NCI-H2196 treated with DMSO at 0.1 percent for 48 hours (cell line): ENCODE data around the gene MANSC4.
A peak's percentile ranks its signal among the peaks of the same experiment; 100 is the strongest.

Experiments used
- DNase-seq: peaks from one replicate; lab custom pipeline; 2025; ENCODE audit not compliant: unreplicated experiment; lab: John Stamatoyannopoulos, UW

MANSC4 gene

DNA sequence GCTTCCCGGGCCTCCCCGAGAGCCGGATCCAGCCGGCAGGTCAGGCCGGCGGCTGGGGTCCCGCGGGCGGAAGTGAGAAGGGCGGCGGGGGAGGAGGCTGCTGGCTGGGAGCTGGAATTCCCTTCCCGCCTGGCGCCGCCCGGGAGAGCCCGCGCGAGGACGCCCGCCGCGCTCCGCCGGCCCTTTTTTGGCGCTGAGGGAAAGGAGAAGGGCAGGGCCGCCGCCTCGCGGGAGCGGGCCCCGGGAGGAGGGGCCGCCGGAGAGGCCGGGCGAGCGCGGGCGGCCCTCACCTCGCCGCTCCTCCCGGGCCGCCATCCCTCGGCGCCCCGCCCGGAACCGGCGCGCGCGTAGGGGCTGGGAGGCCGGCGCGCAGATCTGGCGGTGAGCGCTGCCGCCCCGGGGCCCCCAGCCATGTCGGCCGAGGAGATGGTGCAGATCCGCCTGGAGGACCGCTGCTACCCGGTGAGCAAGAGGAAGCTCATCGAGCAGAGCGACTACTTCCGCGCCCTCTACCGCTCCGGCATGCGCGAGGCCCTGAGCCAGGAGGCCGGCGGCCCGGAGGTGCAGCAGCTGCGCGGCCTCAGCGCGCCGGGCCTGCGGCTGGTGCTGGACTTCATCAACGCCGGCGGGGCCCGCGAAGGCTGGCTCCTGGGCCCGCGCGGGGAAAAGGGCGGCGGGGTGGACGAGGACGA lies at the start of gene MANSC4, which contains the start of gene KLHL42:
TSS of gene MANSC4 (minus strand) at position 317 of the 692 bp plus-strand sequence. CDS start 8,960 bp downstream, outside the sequence.
TSS of gene KLHL42 (plus strand) at position 314 of the 692 bp plus-strand sequence. CDS start at position 412, 98 bp downstream.
- peak; percentile 84 for DNase-seq

DNA sequence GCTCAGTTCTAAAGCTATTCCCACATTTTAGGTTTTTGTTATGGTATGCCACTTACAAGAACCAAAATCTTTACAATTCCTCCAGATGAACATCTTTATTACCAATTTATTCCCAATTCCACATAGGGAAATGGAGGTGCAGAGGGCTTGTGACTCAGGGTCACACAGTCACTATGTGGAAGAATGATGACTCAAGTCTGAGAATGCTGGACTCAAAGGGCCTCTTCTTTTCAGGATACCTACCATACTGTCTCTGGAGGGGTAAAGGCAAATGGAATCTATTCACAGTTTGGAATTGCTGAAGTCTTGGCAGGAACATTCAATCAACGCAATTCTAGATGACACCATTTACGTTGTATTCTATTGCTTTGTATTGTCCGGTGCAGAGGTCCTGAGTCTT lies 48.2 kb upstream of the MANSC4 start:
- no peak for DNase-seq

DNA sequence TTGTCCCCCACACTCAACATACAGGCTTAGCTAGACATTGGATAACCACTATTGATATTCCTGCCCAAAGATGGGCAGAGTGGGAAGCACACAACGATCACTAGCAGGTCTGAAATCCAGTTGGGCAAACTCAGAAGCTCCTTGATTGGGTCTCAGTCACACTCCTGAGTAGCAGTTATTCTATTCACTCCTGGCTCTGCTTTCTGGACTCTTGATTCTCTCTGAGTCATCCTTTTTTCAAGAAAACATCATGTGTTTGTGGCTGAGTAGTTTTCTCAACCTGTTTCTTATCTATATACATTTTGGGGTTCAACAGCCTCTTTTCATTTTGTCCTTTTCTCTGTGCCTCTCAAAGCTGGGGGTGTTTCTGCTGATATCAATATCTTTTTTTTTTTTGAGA lies 46.0 kb upstream of the MANSC4 start:
- DNase-seq = no peak

DNA sequence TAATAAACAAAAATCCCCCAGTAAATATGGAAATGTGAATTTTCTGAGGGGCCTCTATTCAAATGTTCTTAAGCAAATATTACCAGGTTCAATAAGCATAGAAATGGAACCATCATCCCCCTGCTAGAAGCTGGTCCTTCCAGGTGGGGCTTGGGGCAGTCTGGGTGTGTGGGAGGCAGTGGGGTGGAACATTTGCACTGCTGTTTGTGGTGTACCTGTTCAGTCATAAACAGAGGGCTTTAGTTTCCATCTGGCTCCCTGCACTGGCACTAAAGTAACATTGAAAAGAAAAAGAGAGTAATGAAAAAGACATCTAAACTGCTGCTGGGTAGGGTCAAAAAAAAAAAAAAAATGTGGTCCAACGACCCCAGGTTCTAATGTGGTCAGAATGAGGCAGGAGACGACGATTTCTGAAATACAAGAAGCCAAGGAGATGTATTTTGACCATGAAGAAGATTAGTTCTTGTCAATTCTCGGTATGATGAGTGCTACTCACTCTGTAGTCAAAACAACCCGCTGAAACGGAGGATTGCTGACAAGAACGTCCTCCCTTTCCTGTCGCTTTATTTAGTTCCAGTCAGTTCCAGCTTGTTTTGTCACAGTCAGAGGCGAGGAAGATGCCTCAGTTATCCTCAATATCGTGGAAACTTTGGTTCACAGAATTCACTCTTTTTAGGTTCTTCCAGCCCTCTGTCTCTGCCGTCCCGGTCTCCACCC lies 44.2 kb upstream of the MANSC4 start:
- no peak for DNase-seq

DNA sequence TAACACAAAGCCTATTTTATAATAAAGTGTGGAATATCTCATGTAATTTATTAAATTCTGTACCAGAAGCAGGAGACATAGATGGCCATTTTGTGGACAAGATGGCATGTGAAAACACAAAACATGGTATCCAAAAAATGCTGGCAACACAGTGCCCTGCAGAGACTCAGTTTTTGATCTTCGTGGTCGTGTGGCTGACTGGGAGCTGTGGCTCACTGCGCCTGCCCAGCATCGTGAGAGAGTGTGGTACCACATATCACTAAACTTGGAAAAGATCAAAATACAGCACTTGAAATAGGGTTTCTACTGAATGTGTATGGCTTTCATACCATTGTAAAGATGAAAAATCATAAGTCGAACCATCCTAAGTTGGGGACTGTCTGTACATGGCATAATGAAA lies 43.0 kb upstream of the MANSC4 start:
- DNase-seq = no peak

DNA sequence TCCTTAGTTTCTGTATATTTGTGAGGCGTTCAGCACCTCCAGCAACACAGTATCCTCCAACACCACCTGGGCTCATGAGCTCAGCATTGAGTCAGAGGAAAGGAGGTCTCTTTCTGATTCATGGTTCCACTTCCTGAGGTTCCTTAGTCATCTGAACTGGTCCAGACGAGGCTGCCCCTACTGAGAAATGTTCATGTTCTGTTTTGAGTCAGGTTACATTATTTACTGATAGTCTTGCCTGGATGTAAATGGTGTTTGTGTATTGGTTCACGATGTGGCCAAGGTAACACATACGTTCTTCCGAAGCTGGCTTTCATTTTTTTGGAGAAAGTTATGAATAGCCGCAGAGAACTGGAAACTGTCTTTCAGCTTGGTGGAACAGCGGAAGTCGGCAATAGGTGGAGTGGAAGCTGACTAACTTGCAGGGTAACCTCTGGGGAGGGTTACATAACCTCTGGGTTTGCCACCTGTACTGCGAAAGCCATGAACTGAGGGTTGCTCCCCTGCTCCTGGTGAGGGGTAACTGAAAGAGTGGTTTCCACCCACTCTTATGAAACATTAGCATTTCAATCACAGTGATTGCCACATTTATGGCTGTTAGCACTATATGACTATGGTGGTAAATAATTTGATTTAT lies 42.2 kb upstream of the MANSC4 start:
- DNase-seq = no peak

DNA sequence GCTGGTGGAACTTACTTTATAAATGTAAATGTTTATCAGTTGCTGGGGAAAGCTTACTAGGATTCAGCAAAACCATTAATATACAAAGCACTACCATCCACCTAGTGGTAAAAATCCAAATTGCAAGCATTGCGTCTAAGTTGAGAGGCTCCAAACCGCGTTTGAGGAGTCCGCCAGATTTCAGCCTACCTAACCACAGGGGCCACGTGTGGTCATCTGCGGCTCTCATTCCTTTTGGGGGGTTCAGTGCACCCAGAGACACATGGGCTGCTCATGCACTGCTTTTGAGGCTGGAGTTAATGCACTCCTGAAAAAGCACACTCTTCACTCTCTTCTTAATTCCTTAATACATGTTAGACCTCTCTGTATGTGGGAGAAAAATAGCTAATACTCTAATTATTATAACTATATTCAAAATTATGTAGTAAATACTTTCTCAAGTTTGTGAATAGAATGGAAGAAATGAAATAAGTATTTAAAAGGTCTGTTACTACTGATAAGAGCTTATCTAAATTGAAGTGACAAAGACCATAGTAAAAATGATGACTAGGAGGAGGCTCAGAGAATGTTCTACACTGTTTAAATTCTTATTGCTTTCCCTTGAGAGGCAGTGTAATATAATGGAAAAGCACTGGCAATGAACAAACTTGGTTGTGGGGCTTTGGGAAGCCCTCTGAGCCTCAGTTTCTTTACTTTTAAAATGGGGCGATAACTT lies 41.4 kb upstream of the MANSC4 start:
- DNase-seq = peak; percentile 39

DNA sequence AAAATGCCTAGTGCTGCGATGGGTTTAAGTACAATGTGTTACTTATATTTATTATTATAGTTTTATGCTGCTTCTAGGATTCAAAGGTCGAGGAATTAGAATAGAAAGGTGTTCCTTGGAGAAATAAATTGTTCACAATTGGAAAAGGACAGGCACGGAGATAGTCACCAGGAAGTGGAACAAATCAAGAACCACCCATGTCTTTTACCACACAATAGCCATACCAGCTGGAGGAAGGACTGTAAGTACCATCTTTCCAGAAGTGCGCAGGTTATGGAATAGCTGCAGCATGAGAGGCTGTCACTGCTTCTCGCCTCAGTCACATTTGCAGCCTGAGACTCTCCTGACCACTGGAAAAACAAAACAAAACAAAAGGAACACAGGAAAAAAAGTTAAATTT lies 40.5 kb upstream of the MANSC4 start:
- no peak for DNase-seq

DNA sequence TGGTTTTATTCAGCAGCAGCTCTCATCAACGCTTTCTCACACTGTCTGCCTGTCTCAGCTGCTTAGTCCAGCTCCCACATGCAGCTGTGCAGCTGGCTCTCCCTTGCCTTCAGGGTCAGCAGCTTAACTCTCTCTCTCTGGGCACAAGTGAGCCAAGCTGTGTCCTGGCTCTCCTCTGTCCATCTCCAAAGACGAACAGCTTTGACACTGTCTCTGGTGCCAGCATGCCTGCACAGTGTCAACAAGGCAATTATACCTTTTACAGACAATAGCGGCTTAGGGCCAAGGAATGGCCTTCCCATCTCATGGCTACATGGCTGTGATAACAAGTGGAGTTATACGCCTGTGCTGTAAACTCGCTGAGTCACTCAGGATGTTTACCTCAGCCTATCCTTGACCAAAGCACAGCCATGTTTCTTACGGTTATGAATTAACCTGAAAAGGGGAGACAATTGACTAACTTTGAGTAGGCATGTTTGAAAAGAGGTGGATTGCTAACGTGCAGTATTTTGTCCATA lies 38.4 kb upstream of the MANSC4 start:
- DNase-seq = no peak

DNA sequence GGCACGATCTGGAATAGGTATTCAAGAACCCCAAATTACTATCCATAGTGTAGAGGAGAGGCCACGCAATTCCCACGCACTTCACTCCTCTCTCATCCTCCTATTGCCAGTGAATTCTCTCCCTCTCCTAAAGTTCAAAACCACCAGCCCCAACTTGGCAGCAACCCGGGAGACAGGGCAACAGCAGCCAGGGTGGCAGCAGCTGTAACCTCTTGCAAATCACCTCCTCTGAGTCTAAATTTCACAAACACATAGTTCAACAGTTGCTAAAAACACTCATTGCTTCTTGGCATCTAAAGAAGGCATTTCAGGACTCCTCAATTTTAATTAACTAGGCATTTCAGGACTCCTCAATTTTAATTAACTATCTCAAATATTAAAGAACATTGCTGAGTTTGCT lies 37.7 kb upstream of the MANSC4 start:
- no peak for DNase-seq

DNA sequence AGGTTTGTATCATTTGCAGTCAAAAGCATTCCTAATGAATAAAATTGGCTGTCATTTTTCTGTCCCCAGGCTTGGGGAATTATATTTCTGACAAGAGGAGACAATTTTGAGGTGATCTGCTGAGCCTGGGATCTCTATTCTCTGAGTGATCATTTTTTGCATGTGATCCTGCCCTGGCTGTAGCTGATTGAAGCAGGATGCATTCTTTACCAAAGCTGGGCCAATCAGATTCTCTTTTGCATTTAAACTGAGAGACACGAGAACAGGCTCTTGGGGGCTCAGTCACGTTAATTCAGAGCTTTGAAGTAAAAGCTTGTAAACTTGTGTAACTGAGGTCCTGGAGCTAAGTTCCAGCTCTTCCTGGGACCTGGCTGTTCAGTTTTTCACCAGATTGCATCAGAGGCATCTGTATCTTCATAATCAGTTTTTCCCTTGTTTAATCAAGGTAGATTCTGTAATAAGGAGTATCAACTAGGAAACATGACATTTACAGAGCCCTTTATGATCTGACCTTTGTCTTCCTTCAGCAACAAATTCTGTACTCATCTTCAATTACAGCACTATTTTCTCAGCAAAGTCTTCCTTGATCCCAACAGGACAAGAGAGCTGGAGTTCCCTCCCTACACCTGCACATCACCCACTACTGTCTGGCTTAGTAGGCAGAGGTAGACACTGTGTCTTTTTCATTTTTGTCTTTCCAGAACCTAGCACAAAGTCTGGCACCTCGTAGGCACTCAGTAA lies 35.0 kb upstream of the MANSC4 start:
- no peak for DNase-seq

DNA sequence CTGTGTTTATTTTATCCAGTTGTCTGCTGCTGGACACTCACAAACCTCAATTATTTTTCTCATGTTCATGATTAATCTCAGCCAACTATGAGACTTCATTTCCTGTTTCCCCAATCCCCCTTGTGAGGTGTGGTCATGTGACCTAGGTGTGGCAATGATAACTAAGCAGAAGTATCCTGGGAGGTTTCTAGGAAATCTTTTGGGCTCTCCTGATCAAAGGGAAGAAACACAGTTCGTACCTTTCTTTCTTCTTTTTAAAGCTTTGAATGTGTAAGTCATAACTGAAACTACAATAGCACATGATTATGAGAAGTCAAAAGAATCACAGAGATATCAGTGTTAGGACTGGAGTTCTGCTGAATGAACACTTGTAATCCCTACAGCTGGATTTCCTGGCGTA lies 34.4 kb upstream of the MANSC4 start:
- DNase-seq = no peak

DNA sequence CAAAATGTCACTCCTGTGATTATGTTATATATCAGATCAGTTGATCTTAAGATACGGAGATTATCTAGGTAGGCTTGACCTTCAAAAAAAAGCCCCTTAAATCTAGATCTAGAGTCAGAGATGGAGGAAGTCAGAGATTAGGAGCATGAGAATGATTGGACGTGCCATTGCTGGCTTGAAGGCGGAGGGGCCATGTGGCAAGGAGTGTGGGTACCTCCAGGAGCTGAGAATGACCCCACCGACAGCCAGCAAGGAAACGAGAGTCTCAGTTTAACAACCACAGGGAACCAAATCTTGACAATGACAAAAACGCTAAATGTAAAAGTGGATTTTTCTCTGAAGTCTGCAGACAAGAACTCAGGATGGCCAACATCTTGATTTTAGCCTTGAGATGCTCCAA lies 32.5 kb upstream of the MANSC4 start:
- DNase-seq = no peak

DNA sequence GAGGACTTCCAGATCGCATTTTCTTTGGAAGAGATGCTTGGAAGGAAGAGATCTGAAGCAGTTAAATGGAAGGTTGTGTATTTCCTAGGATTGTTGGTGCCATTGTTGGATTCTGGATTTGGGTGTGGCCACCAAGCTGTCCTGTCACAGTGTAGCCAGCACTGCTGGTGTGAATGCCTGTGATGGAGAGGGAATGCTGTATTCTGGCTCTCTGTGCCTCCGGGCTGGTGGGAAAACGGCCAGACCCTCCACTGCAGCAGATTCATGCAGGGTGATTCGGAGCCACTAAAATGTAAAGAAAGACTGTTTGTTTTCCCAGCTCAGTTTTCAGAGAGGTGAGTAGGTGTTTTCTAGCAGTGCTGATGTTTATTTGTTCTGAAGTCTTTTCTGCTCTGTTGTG lies 30.7 kb upstream of the MANSC4 start:
- DNase-seq = no peak

DNA sequence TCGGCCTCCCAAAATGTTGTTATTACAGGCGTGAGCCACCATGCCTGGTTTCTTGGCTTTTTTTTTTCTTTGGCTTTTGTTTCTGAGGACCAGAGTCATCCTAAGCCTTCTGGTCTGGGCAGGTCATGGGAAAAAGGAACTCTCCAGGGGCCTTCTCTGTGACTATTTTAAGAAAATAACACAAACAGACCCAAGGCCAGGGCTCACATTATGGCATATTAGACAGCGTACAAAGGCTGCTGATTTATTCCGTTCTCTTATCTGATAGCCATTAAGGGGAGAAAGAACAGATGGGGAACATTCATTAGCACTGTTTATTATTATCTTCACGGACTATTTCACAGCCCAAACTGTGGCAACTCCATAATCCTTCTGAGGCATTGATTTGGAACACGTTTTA lies 28.8 kb upstream of the MANSC4 start:
- no peak for DNase-seq

DNA sequence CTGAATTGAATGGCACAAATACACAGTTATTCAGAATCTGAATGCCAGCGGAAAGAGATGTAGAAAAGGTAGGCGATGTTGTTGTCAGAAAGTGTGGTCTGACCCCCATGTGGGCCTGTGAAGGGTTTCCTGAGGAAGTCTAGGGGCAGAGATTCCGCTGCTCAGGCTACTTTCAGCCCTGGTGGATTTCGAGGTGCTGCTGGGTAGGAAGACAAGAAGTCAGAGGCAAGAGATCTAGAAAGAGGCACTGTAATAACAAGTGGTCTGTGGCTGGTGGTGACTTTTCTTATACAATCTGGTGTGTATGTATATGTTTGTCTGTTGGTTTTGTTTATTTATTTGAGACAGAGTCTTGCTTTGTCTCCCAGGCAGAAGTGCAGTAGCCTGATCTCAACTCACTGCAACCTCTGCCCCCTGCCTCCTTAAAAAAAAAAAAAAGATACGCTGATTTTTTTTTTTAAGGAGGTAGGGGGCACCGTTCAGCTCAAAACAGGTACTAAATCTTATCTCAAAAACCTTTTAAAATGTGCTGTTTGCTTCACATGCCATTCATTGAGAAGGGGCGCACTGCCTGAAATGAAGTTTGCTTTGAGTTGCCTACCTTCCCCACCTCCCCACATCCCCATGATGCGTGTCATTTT lies 27.1 kb upstream of the MANSC4 start:
- DNase-seq = no peak

DNA sequence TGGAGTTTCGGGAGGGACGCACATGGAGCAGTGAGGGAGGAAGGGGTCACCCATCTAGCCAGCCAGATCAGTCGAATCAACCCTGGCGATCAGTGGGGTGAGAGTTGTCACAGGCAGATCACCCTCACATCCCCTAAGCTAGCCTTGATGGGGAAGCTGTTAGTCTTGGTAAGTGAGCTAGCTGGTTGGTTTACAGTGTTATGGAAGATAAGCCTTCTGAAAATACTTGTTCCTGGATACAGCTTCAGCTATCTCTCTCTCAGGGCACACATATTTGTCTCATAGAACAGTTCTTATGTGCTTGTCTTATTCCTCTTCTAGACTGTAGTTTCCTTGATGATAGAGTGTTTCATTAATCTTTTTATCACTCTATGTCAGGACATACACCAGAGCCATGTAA lies 26.2 kb upstream of the MANSC4 start:
- DNase-seq = no peak

DNA sequence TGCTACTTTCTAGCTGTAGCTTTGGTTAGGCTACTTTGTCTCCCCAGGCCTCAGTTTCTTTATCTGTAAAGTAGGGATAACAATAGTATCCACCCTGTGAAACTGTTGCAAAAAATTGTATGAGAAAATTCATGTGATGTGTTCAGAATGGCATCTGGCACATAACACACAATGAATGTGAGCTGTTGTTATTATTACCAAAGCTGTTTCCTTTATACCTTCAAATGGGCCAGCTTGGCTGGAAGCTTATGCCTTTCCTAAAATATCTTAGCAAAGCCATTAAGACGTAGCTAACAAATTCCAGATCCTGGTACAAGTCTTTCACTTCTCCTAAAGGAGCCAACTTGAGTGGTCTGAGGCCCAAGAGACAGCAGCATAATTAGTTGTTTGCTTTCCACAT lies 25.2 kb upstream of the MANSC4 start:
- no peak for DNase-seq

DNA sequence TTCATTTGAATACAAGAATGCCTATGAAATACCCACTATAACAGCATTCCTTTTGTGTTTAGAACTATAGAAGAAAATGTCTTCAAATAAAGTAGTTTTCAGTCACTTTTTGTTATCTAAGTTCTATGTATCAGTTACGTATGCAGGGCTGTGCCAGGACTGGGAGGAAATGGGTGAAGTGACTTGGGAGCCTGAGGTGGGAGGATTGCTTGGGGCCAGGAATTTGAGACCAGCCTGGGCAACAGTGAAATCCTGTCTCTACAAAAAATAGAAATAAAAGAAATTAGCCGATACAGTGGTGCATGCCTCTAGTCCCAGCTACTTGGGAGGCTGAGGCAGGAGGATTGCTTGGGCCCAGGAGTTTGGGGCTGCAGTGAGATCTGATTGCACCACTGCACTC lies 22.9 kb upstream of the MANSC4 start:
- no peak for DNase-seq

DNA sequence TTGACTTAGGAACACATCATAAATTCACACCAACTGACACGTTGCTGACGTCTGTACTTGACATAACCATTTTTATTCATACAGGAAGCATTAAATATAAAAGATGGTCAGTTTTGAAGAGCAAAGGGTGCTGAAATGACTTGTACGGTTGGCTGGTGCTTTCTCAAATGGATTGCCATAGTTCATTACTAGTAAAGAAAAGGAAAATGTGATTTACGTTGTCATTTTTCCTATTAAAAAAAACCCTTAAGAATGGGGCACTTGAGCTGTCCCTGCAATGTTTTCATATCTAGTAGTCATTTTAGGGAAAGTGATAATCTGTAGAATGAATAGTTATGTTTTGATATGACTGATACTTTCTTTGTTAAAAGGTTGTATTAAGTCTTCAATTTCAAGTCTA lies 22.5 kb upstream of the MANSC4 start:
- DNase-seq = no peak
